IPS-18c (cell line): ENCODE results near the gene MAPRE2.
"Not testable (repeated sequence)": the region's sequence is repeated elsewhere in the genome, so short reads cannot be mapped to it uniquely, and the experiment has no call there.

Experiments
- H3K4me3 ChIP-seq: 2 replicates; pipeline ENCODE4 v1.7.0; 2013; ENCODE audit warnings: low read depth, mild to moderate bottlenecking, low read length, moderate library complexity; ENCODE audit not compliant: insufficient read depth
- H3K9me3 ChIP-seq: one replicate; pipeline ENCODE4 v1.6.1; 2013; ENCODE audit warnings: mild to moderate bottlenecking, low read length, moderate library complexity; ENCODE audit not compliant: control insufficient read depth, insufficient read depth

Gene MAPRE2

DNA sequence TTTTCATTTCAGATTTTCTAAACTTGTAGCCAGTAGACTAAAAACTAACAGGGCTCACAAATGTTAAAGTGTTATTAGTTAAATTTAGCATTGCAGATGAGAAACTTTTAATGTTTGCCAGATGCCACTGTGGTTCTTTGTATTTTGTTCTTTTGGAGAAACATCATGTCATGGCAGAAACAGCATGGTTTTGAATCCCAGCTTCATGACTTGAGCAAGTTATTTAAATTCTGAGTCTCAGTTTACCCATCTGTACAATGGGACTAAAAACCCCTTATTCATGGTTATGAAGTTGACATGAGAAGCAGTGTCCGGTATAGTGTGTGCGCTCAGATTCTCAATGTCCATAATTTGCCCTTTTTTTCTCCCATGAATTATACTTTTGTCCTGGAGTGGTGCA lies 56.5 kb downstream of the MAPRE2 start:
- H3K4me3 ChIP-seq: no peak overlapping the region
- no peaks in the 10 kb centered on the region for H3K9me3 ChIP-seq

DNA sequence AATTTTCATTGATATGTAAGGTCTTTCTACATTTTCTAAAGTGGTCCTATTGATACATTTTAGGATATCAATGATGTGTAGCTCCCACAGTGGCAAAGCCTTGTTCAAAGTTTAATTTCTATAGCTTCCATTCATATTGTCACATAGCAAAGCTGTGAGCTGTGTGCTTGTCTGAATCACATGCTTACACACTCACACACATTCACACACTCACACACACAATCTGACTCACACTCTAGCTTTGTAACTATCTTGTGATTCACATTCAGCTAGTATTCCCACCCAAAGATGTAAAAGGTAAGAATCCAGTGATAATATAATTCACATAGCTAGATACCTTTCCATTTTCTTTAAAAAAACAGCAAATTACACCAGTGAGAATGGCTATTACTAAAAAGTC lies 58.7 kb downstream of the MAPRE2 start:
- Histone ChIP-seq H3K4me3 (no peak overlapping the region), H3K9me3 (no peaks in the 10 kb centered on the region)

- H3K9me3 ChIP-seq: no peaks in the 10 kb centered on the region
- no peak overlapping the region for H3K4me3 ChIP-seq
Measured at GRCh38 chr18:35104391-35105051, 63.3 kb downstream of the MAPRE2 start.

DNA sequence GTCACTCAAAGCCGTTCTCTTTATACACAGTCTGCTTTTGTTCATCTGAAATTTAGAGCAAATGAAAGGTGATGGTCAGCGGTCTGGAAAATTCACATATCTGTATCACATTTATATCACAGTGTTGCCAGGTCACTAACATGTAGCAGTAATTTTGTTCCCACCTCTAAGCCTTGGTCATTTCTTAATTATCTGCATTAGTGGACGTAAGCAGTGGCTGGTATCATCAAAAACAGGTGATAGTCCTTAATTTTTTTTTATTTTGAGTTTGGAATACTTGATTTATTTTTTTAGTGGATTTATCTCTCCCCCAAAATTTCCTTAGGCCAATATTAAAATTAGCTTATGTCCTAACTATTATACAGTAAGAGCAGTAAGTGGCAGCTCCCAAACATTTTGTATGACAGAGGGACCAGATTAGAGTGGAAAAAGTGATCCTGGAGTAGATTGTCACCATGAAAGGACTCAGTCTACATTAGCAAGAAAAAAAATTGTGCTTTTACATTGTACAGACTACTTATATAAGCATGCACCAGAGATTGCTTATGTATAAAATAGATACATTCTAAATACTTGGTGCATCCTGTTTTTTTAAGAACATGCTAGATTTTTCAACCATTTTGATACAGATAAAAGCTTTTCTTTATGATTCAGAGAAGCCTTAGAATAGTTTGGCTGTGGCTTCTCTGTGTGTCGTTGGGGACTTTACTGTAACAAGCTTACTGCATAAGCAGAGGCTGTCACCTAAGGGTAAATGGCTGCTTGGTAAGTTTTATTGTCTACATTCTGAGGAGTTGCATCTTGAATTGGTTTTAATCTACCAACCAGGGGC lies 65.0 kb downstream of the MAPRE2 start:
- Histone ChIP-seq H3K9me3 (no peaks in the 10 kb centered on the region), H3K4me3 (no peak overlapping the region)

DNA sequence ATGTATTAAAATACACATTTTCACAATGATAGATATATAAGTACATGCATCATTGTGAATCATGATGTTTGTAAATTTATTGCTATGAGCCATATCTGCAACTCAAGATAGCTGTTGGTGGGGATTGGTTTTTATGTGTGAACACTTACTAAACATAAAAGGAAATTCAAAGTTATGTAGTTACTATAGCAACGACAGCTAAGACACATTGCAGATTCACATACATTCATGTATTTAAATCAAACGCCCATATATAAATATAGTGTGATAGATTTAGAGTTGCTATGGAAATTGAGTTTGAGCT lies 65.6 kb downstream of the MAPRE2 start:
- Histone ChIP-seq H3K4me3 (no peak overlapping the region), H3K9me3 (no peaks in the 10 kb centered on the region)

- Histone ChIP-seq H3K9me3 (no peaks in the 10 kb centered on the region), H3K4me3 (no peak overlapping the region)
Measured at GRCh38 chr18:35107216-35107615, 66.0 kb downstream of the MAPRE2 start.

DNA sequence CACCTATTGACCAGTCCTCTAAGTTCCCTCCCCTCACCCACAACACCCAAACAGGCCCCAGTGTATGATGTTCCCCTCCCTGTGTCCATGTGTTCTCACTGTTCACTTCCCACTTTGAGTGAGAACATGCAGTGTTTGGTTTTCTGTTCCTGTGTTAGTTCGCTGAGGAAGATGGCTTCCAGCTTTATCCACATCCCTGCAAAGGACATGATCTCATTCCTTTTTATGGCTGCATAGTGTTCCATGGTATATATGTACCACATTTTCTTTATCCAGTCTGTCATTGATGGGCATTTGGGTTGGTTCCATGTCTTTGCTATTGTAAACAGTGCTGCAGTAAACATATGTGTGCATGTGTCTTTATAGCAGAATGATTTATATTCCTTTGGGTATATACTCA lies 66.9 kb downstream of the MAPRE2 start:
- H3K4me3 ChIP-seq, H3K9me3 ChIP-seq: not testable (repeated sequence)

DNA sequence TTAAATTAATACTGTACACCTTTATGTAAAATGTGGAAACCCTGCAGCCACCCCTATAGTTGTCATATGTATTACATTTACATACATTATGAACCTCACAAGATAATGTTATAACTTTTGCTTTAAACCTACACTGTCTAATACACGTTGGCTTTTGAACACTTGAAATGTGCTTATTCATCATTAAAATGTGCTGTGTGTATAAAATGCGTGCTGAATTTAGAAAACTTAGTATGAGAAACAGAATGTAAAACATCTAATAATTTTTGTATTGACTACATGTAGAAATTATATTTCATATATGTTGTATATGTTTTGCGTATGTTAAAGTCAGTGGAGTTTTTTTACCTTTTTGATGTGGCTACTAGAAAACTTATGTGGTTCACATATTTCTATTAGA lies 68.8 kb downstream of the MAPRE2 start:
- H3K4me3 ChIP-seq: no peak overlapping the region

GRCh38 chr18:35110554-35111485 lies 69.6 kb downstream of the MAPRE2 start:
- H3K4me3 ChIP-seq: no peak overlapping the region
- no peaks in the 10 kb centered on the region for H3K9me3 ChIP-seq

More for the DNA sequence above, 68.8 kb downstream of the MAPRE2 start:
- no peaks in the 10 kb centered on the region for H3K9me3 ChIP-seq

DNA sequence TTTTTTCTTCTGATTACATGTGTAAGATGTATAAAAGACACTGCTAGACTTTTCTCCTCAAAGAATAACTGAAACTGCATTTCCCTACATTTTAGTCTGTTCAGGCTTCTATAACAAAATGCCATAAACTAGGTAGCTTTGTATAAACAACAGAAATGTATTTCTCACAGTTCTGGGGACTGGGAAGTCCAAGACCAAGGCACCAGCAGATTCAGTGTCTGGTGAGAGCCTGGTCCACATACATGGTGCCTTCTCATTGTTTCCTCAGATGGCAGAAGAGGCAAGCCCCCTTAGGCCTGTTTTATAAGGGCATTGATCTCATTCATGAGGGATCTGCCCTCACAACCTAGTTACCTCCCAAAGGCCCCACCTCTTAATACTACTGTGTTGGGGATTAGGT lies 71.5 kb downstream of the MAPRE2 start:
- no peaks in the 10 kb centered on the region for H3K9me3 ChIP-seq

DNA sequence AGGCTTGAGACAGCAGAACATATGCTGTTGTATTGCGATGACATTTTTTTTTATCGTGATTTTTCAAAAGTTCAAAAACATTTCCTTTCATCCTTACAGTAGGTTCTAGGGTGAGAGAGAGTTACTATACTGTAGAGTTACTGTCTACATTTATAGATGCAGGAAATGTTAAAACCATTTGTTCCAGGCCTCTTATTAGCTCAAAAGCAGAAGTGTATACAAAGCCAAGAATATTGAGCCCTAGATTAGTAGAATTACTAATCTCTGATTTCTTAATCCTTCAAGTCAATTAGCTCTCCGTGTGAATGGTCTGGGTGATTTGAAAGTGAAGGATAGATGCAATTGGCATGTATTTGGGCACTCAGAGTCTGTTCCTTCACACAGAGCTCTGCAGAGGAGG lies 73.1 kb downstream of the MAPRE2 start:
- Histone ChIP-seq H3K9me3 (no peaks in the 10 kb centered on the region), H3K4me3 (no peak overlapping the region)

More for the DNA sequence above, 71.5 kb downstream of the MAPRE2 start:
- no peak overlapping the region for H3K4me3 ChIP-seq

- H3K4me3 ChIP-seq: no peak overlapping the region
- H3K9me3 ChIP-seq: no peaks in the 10 kb centered on the region
Measured at GRCh38 chr18:35116784-35117318, 75.6 kb downstream of the MAPRE2 start.

DNA sequence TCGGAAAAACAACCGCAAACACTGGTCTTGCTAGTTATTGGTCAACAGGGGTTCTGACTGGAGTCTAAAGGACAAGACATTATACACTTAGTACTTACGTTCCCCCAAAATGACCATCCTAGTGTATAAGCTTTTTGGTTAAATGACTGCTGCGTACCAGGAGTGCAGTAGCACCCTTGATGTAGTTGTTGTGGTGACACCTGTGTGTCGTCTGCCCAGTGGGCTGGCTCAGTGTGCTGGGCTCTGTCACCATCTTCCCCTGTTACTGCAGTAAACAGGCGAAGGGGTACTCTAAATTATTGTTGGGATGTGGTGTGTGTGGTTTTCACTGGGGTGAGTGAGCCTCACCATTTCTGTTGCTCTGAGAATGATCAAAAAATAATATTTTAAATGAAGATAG lies 76.2 kb downstream of the MAPRE2 start:
- no peaks in the 10 kb centered on the region for H3K9me3 ChIP-seq
- no peak overlapping the region for H3K4me3 ChIP-seq

DNA sequence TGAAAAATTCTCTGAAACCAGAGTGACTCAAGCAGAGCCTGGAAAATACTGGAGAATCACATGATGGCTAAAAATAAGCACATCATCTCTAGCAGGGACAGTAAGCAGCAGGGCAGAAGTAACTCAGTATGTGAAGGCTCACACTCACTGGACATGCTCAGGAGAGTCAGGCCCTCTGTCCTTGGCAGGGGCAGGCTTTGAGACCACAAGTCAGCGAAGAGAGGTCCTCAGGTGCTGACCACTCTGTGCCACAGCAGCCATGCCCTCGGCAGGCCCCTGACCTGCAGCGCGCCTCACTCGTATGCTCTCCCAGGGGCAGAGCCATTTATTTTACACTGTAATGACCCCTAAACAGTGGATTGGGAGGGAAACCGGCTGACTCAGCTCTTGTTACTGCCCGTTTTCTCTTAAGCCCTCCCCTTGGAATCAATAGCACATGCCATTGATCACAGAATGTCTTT lies 76.8 kb downstream of the MAPRE2 start:
- H3K4me3 ChIP-seq: no peak overlapping the region
- H3K9me3 ChIP-seq: no peaks in the 10 kb centered on the region

- Histone ChIP-seq H3K4me3 (no peak overlapping the region), H3K9me3 (no peaks in the 10 kb centered on the region)
Measured at GRCh38 chr18:35118641-35119040, 77.4 kb downstream of the MAPRE2 start.

DNA sequence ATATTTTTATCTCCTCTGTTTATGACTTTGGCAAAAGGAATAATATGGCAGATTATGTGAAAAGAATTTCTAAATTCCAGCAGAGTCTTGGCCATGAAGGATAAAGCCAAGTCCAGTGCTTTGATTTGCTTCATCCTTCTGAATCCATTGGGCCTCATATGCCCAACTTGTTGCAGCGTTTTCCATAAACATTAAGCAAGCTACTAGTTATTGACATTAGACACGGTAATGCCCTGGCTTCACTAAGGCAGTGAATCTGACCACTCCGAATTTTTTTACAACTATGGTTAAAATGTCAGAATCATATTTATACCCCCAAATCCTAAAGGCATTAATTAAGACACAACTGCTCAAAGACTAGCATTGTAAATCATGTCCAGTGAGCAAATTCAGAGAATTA lies 79.8 kb downstream of the MAPRE2 start:
- Histone ChIP-seq H3K9me3 (no peaks in the 10 kb centered on the region), H3K4me3 (no peak overlapping the region)

GRCh38 chr18:35121531-35121930 lies 80.3 kb downstream of the MAPRE2 start:
- Histone ChIP-seq H3K4me3 (no peak overlapping the region), H3K9me3 (no peaks in the 10 kb centered on the region)
